H7 (cell line): Measurements from ENCODE around the gene EPHB6. TPM values are rescaled to one million over a fixed set of nuclear protein-coding genes. Genes with fewer than 3 reads are reported as not detected.

Experiments
- DNase-seq: peaks from one replicate; pipeline ENCODE4 v3.0.0; 2012
- H3K27me3 ChIP-seq: 2 replicates; pipeline ENCODE4 v1.6.0; 2011; ENCODE audit warnings: mild to moderate bottlenecking, low read length; ENCODE audit not compliant: control insufficient read depth, insufficient read depth
- H3K36me3 ChIP-seq: replicated peaks from 2 replicates; pipeline ENCODE4 v1.5.1; 2011; ENCODE audit warnings: low read length; ENCODE audit not compliant: control insufficient read depth, insufficient read depth
- H3K4me3 ChIP-seq: 2 replicates; pipeline ENCODE4 v1.5.1; 2011; ENCODE audit warnings: low read depth, mild to moderate bottlenecking, control low read depth, low read length, moderate library complexity; ENCODE audit not compliant: insufficient read depth
- total RNA-seq: library from RNA; depleted of rRNA; stranded (reverse); fragments of >200 nt; shearing (Covaris generic); gene quantifications from 2 replicates; pipeline ENCODE4 v1.2.3, GENCODE V29; 2014

Gene EPHB6
- total RNA-seq, 1 experiment from 2014 or later, result 8.8 TPM

- peak; percentile 46 for DNase-seq
- no peaks in the 10 kb centered on the region for H3K27me3 ChIP-seq
- no peak overlapping the region for H3K4me3 ChIP-seq
- no peaks in the 10 kb centered on the region for H3K36me3 ChIP-seq
Measured at GRCh38 chr7:142901426-142902259, 46.8 kb downstream of the EPHB6 start.

- DNase-seq, result no peak
- no peaks in the 10 kb centered on the region for H3K36me3 ChIP-seq
- no peaks in the 10 kb centered on the region for H3K27me3 ChIP-seq
- no peak overlapping the region for H3K4me3 ChIP-seq
Measured at GRCh38 chr7:142904128-142904527, 49.3 kb downstream of the EPHB6 start.

- Histone ChIP-seq H3K27me3 (no peaks in the 10 kb centered on the region), H3K36me3 (no peaks in the 10 kb centered on the region), H3K4me3 (no peak overlapping the region)
- no peak for DNase-seq
Measured at GRCh38 chr7:142905759-142906158, 50.9 kb downstream of the EPHB6 start.

GRCh38 chr7:142906643-142907042, 51.8 kb downstream of the EPHB6 start:
- DNase-seq, result no peak

DNA sequence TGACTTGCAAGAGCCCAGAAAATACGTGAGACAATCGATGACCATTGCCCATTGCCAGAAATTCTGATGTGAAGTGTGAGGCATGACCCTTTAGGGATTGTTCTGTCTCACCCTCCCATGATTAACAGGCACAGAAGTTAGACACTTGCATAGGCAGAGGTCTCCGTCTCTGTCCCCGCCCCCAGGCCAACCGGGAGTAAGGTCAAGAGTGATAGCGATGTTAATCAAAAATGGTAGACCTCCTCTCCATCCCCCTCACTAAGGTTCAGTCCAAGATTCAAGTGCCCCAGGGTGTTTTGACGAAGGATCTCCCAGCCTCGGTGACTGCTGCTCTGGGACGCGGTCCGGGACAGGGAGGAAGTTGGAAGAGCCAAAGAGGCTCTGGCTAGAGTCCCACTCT, 53.4 kb downstream of the EPHB6 start:
- no peaks in the 10 kb centered on the region for H3K27me3 ChIP-seq
- H3K4me3 ChIP-seq, result no peak overlapping the region
- DNase-seq, result no peak
- no peaks in the 10 kb centered on the region for H3K36me3 ChIP-seq

More at GRCh38 chr7:142906643-142907042, 51.8 kb downstream of the EPHB6 start:
- Histone ChIP-seq H3K27me3 (no peaks in the 10 kb centered on the region), H3K4me3 (no peak overlapping the region), H3K36me3 (no peaks in the 10 kb centered on the region)

DNA sequence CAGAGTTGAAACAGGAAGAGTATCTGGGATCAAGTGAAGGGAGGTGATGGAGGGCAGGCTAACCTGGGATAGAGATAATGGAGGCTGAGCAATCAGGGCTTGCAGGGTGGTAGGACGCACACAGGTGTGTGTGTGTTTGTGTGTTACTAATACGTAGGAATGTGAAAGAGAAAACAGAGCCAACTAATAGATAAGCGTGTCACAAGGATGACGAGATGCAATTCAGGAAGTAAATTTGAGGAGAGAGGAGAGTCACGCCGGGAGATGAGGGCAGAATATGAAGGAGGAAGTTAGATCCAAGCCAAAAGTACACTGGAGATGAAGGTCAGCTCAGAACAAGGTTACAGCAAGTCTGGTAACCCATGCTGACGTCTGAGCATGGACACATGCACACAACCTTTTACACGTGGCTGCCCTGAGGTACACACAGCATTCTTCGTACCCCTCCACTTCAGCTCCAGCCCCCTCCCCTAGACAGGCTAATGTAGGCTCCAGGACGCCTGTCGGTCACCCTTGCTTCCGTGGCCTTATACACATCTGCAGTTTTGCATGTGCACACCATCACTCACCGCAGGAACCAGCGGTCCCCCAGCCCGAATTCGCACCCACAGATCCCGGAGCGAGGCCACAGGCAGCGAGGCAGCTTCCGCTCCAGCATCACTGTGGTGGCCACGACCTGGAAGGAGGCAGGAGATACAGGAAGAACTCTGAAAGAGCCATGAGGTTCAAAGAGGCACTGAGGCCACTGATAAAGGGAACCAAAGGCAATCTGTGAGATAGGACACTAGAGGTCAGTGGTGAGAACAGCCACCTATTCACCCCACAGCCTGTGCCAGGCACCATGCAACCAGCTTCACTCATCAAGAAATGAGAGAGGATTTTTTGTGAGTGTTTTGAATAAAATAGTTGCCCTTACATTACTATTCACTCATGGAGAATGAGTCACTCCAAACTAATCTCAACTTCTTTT, 54.3 kb downstream of the EPHB6 start:
- no peaks in the 10 kb centered on the region for H3K27me3 ChIP-seq
- H3K4me3 ChIP-seq, result no peak overlapping the region
- H3K36me3 ChIP-seq, result no peaks in the 10 kb centered on the region
- peak; percentile 70 for DNase-seq

GRCh38 chr7:142910031-142910433, 55.2 kb downstream of the EPHB6 start:
- DNase-seq, result no peak
- Histone ChIP-seq H3K27me3 (no peaks in the 10 kb centered on the region), H3K36me3 (no peaks in the 10 kb centered on the region)

GRCh38 chr7:142910481-142910880, 55.6 kb downstream of the EPHB6 start:
- Histone ChIP-seq H3K4me3 (no peak overlapping the region), H3K36me3 (no peaks in the 10 kb centered on the region), H3K27me3 (no peaks in the 10 kb centered on the region)
- DNase-seq, result no peak

More at GRCh38 chr7:142910031-142910433, 55.2 kb downstream of the EPHB6 start:
- no peak overlapping the region for H3K4me3 ChIP-seq

DNA sequence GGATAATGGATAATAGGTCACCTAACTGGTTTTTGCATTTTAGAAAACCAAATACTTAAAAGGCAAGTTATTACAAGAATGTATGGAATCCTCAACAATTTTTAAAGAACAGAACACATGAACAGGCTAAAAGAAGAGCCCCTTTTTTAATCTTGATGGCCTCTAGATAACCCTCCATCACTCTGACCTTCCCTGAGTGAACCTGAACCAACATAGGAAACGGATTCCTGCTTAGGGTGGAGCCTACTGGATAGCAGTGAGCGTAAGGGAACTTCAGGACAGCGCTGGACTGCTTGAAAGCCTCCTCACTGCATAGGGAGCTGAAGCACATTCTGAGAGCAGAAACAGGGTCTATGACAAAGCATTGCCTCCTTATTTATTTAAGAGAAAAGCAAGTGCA, 58.2 kb downstream of the EPHB6 start:
- no peaks in the 10 kb centered on the region for H3K27me3 ChIP-seq
- no peak for DNase-seq
- H3K36me3 ChIP-seq, result no peaks in the 10 kb centered on the region
- no peak overlapping the region for H3K4me3 ChIP-seq

- no peak for DNase-seq
- H3K27me3 ChIP-seq, result no peaks in the 10 kb centered on the region
- no peak overlapping the region for H3K4me3 ChIP-seq
- H3K36me3 ChIP-seq, result no peaks in the 10 kb centered on the region
Measured at GRCh38 chr7:142913566-142913965, 58.7 kb downstream of the EPHB6 start.

DNA sequence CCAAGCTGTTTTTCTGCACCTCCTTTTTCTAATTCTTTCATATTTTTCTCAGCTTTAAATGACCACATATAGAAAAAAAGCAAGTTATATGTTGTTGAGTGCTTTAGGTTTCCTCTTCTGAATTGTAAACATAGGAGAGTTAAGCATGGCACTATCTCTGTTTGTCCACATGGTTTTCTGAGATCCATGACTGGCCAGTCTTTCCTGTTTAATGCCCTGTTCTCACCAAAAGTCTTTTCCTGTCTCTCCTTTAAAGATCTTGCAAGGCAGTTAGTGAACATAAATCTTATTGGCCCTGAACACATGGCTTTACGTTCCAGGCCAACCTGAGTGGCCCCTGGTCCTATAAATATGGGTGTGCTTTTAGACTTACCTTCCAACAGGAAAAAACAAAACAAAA, 59.2 kb downstream of the EPHB6 start:
- DNase-seq, result no peak

GRCh38 chr7:142915315-142915714, 60.4 kb downstream of the EPHB6 start:
- Histone ChIP-seq H3K4me3 (no peak overlapping the region), H3K36me3 (no peaks in the 10 kb centered on the region), H3K27me3 (no peaks in the 10 kb centered on the region)
- DNase-seq, result no peak

More for the DNA sequence above, 59.2 kb downstream of the EPHB6 start:
- H3K36me3 ChIP-seq, result no peaks in the 10 kb centered on the region
- H3K27me3 ChIP-seq, result no peaks in the 10 kb centered on the region
- no peak overlapping the region for H3K4me3 ChIP-seq

GRCh38 chr7:142916508-142916907, 61.6 kb downstream of the EPHB6 start:
- no peak for DNase-seq
- no peaks in the 10 kb centered on the region for H3K36me3 ChIP-seq
- no peaks in the 10 kb centered on the region for H3K27me3 ChIP-seq
- H3K4me3 ChIP-seq, result no peak overlapping the region

DNA sequence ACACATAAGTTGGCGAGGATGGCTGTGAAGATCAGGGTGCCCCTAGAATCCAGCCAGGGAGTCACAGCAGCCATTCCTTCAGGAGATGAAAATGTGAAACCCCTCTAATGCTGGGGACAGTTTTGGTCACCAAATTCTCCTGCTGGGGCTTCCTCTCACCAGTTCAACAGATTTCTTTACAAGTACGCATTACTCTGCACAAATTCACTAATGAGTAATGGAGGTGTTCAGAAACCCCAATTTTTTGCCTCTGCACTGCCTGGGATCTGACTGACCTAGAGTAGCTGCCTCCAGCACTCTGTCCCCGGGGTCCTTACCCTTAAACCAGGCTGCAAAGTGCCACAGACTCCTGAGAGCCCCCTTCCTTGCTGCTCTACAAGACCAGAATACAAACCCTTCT, 62.6 kb downstream of the EPHB6 start:
- Histone ChIP-seq H3K4me3 (no peak overlapping the region), H3K27me3 (no peaks in the 10 kb centered on the region), H3K36me3 (no peaks in the 10 kb centered on the region)
- DNase-seq, result no peak

GRCh38 chr7:142918901-142919300, 64.0 kb downstream of the EPHB6 start:
- H3K4me3 ChIP-seq, result no peak overlapping the region
- no peak for DNase-seq
- no peaks in the 10 kb centered on the region for H3K27me3 ChIP-seq
- H3K36me3 ChIP-seq, result no peaks in the 10 kb centered on the region
